HFFc6 (cell line): ENCODE data around the gene VGF. TPM values are rescaled to one million over a fixed set of nuclear protein-coding genes. Genes with fewer than 3 reads are reported as not detected.
A peak's percentile ranks its signal among the peaks of the same experiment; 100 is the strongest.

Source experiments
- DNase-seq: peaks from one replicate; pipeline ENCODE4 v3.0.0-alpha.2; 2018
- H3K27ac Mint-ChIP-seq: 2 replicates; pipeline ENCODE4 v1.8.0; 2020; ENCODE audit warnings: mild to moderate bottlenecking, mixed read lengths
- H3K27me3 Mint-ChIP-seq: 2 replicates; pipeline ENCODE4 v1.8.0; 2021; ENCODE audit warnings: mild to moderate bottlenecking, moderate library complexity, mixed read lengths; ENCODE audit not compliant: insufficient read depth
- H3K36me3 Mint-ChIP-seq: 2 replicates; pipeline ENCODE4 v1.8.0; 2021; ENCODE audit warnings: low read depth, mixed read lengths
- H3K4me1 Mint-ChIP-seq: 2 replicates; pipeline ENCODE4 v1.8.0; 2020; ENCODE audit warnings: low read depth, mixed read lengths
- H3K4me3 Mint-ChIP-seq: 2 replicates; pipeline ENCODE4 v1.8.0; 2020; ENCODE audit warnings: mild to moderate bottlenecking, moderate library complexity, mixed read lengths
- H3K9me3 Mint-ChIP-seq: 2 replicates; pipeline ENCODE4 v1.8.0; 2020; ENCODE audit warnings: mild to moderate bottlenecking, mixed read lengths
- total RNA-seq, 6 experiments: library from RNA; stranded (reverse); fragmentation: NEBNext Ultra II Directional; extraction: Animal tissue kit (Norgen Biotek cat#: 25700); gene quantifications; 2 replicates in 1 of 6; 3 replicates in 5 of 6; pipeline ENCODE4 v1.2.3, GENCODE V29; 2021
- TF ChIP-seq, protein P1 (sequence below): fragments of 200-600 bp; sonication (generic); IDR thresholded peaks from 2 replicates; pipeline ENCODE4 v1.5.0; 2021; ENCODE audit warnings: antibody characterized with exemption, mild to moderate bottlenecking

The VGF gene
- total RNA-seq, 6 experiments from 2014 or later, result 0.19 to 0.78 (median 0.35) TPM

DNA sequence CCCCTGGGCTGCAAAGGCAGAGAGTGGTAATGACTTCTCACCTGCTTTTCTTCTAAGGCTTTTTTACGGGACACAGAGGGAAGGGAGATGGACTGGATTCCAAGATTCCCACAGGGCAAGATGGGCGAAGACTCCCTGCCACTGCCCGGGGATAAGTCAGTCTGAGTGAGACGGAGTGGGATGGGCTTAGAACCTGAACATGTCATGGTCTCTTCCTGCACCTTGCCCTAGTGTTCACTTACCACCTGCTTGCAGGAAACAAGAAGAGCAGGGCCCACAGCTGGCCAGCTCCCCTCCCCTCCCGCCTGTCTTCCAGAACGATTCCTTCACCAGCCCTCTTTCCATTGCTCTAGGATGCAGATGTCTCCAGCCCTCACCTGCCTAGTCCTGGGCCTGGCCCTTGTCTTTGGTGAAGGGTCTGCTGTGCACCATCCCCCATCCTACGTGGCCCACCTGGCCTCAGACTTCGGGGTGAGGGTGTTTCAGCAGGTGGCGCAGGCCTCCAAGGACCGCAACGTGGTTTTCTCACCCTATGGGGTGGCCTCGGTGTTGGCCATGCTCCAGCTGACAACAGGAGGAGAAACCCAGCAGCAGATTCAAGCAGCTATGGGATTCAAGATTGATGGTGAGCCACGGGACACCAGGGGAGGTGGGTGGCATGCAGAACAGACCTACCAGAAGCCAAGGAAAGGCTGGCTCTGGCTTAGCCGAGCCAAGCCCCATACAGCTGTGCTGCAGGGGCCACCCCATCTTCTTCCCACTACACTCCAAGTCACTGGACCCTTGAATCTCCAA, 37.1 kb downstream of the VGF start:
- DNase-seq, result peak; percentile 64

DNA sequence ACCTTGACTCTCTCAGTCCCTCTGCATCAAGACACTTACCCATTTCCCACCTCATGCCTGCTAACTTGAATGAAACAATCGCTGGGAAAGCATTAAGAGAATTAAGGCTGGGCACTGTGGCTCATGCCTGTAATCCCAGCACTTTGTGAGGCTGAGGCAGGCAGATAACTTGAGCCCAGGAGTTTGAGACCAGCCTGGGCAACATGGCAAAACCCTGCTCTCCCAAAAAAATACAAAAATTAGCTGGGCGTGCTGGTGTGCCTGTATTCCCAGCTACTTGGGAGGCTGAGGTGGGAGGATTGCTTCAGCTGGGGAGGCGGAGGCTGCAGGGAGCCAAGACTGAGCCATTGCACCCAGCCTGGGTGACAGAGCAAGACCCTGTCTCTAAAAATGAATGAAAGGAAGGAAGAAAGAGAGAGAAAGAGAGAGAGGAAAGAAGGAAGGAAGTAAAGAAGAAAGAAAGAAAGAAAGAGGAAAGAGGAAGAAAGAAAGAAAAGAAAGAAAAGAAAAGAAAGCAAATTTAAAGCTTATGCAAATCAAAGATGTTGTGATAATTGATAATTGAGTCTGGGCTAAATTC, 37.8 kb downstream of the VGF start:
- peaks cover 55% of the 10 kb centered on the region for H3K36me3 Mint-ChIP-seq
- H3K4me3 Mint-ChIP-seq, result peak overlapping the region; percentile 98
- H3K4me1 Mint-ChIP-seq, result peaks cover 89% of the 10 kb centered on the region
- H3K9me3 Mint-ChIP-seq, result peaks cover 48% of the 10 kb centered on the region
- peaks cover 60% of the 10 kb centered on the region for H3K27me3 Mint-ChIP-seq
- H3K27ac Mint-ChIP-seq, result peak overlapping the region; percentile 98
- TF ChIP-seq, protein P1, sequence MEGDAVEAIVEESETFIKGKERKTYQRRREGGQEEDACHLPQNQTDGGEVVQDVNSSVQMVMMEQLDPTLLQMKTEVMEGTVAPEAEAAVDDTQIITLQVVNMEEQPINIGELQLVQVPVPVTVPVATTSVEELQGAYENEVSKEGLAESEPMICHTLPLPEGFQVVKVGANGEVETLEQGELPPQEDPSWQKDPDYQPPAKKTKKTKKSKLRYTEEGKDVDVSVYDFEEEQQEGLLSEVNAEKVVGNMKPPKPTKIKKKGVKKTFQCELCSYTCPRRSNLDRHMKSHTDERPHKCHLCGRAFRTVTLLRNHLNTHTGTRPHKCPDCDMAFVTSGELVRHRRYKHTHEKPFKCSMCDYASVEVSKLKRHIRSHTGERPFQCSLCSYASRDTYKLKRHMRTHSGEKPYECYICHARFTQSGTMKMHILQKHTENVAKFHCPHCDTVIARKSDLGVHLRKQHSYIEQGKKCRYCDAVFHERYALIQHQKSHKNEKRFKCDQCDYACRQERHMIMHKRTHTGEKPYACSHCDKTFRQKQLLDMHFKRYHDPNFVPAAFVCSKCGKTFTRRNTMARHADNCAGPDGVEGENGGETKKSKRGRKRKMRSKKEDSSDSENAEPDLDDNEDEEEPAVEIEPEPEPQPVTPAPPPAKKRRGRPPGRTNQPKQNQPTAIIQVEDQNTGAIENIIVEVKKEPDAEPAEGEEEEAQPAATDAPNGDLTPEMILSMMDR, result no peak
- no peak for DNase-seq

More for the DNA sequence above, 37.1 kb downstream of the VGF start:
- Mint-ChIP-seq H3K27me3 (peaks cover 66% of the 10 kb centered on the region), H3K9me3 (peaks cover 55% of the 10 kb centered on the region), H3K36me3 (peaks cover 60% of the 10 kb centered on the region), H3K4me1 (peaks cover 89% of the 10 kb centered on the region), H3K4me3 (peak overlapping the region; percentile 98), H3K27ac (peak overlapping the region; percentile 98)
- TF ChIP-seq, protein P1, result no peak

DNA sequence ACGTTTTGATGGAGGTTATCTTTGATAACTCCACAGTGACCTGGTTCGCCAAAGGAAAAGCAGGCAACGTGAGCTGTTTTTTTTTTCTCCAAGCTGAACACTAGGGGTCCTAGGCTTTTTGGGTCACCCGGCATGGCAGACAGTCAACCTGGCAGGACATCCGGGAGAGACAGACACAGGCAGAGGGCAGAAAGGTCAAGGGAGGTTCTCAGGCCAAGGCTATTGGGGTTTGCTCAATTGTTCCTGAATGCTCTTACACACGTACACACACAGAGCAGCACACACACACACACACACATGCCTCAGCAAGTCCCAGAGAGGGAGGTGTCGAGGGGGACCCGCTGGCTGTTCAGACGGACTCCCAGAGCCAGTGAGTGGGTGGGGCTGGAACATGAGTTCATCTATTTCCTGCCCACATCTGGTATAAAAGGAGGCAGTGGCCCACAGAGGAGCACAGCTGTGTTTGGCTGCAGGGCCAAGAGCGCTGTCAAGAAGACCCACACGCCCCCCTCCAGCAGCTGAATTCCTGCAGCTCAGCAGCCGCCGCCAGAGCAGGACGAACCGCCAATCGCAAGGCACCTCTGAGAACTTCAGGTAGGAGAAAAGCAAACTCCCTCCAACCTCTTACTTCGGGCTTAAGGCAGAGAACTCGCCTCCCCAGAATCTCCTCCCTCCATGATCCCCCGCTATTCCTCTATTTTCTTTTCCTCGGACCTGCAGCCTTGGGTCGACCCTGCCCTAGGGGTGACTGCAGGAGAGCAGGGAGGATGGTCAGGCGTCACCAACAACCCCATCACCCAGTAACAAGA, 38.5 kb downstream of the VGF start, which contains the start of gene SERPINE1:
SERPINE1 (plus strand) TSS at position 454 of the 809 bp plus-strand sequence. CDS start 1,290 bp downstream, outside the sequence.
- DNase-seq, result peak; percentile 100
- Mint-ChIP-seq H3K4me1 (peaks cover 89% of the 10 kb centered on the region), H3K36me3 (peaks cover 48% of the 10 kb centered on the region), H3K27ac (peak within 1 kb of the TSS; percentile 98), H3K4me3 (peak within 1 kb of the TSS; percentile 98), H3K9me3 (peaks cover 41% of the 10 kb centered on the region), H3K27me3 (peaks cover 53% of the 10 kb centered on the region)
- TF ChIP-seq, protein P1, result peak; percentile 73

- TF ChIP-seq, protein P1, result no peak
- Mint-ChIP-seq H3K9me3 (peaks cover 34% of the 10 kb centered on the region), H3K27ac (peak overlapping the region; percentile 98), H3K27me3 (peaks cover 45% of the 10 kb centered on the region), H3K36me3 (peaks cover 41% of the 10 kb centered on the region), H3K4me1 (peaks cover 90% of the 10 kb centered on the region), H3K4me3 (peak overlapping the region; percentile 98)
- DNase-seq, result peak; percentile 77
Observed at GRCh38 chr7:101125989-101126650, 39.2 kb downstream of the VGF start.
